ENCODE measurements around the gene UGGT2.
A peak's percentile ranks its signal among the peaks of the same experiment; 100 is the strongest.
"Not testable (repeated sequence)": the region's sequence is repeated elsewhere in the genome, so short reads cannot be mapped to it uniquely, and the experiment has no call there.

The UGGT2 gene

DNA sequence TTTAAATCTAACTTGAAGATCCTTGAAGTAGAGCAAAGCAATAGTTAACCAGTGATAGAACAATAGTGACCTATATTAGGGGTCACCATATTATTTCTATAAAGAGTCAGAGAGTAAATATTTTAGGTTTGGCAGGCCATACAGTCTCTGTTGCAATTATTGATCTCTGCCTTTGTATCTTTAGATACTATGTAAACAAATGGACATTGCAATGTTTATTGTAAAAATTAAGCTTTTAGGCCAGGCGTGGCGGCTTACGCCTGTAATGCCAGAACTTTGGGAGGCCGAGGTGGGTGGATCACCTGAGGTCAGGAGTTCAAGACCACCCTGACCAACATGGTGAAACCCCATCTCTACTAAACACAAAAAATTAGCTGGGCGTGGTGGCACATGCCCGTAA lies 80.5 kb downstream of the UGGT2 start:
- DNase-seq (ENCODE audit: low spot score), result not testable (repeated sequence)

DNA sequence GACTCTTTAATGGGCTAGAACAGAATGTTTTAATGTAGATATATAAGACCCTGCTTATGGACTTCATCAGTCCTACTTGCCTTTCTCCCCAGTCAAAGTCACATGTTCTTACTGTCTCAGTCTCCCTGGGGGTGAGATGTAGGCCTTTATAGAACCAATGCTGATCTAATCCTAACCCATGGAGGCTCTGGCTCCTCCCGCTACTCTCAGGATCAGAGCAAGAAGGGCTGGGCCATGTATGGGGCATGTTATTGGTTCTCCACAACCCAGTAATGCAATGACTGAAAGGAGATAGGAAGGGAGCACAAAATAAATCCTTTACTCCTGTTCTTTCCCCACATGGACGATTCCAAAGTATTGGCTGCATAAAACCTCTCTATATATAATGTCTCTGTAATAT lies 82.3 kb downstream of the UGGT2 start:
- no peak for DNase-seq (ENCODE audit: low spot score)

DNA sequence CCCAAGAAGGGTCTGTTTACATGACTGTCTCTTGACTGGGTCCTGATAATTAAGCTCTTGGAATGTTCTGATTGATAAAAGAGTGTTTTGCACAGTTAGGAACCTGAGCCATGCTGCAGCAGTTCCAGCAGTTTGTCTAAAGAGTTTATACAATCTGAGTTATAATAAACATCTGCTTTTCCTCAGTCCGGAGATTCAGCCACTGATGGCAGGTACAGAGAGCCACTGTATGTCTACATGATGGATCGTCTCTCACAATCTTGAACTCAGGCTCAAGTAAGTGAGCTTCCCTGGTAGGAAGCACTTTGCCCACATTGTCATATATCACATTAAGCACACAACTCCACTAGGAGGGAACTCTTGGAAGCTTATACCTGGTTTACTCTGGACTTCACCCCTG lies 84.3 kb downstream of the UGGT2 start:
- no peak for DNase-seq (ENCODE audit: low spot score)

DNA sequence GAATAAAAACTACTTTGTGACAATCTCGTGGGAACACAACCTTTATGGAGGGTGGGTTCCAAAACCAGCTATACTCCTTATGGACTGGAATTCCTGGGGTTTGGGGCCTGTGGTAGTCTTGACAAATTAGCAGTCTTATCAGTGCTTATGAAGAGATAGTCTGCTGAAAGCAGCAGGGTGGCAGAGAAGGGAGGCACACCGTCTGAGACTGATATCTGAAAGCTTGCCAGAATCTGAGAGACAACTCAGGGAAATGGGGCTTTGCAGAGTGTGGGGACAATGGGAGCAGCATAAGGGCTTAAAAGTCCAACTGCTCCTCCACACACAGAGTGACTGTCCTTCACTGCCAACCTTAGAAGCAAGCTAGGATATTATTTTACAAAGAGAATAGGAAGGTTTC lies 95.9 kb downstream of the UGGT2 start:
- no peak for DNase-seq (ENCODE audit: low spot score)

DNA sequence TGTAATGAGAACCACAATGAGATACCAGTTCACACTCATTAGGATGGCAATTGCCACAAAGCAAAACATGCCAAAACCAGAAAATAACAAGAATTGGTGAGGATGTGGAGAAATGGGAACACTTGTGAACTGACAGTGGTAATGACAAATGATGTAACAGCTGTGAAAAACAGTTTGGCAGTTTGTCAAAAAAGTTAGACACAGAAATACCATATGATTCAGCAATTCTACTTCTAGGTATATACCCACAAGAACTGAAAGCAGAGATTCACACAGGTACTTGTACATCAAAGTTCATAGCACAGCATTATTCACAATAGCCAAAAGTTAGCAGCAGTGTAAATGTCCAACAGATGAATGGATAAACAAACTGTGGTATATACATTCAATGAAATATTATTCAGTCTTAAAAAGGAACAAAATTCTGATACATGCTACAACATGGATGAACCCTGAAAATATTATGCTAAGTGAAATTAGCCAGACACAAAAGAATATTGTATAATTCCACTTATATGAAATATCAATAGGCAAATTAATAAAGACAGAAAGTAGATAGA lies 96.5 kb downstream of the UGGT2 start:
- no peak for DNase-seq (ENCODE audit: low spot score)

DNA sequence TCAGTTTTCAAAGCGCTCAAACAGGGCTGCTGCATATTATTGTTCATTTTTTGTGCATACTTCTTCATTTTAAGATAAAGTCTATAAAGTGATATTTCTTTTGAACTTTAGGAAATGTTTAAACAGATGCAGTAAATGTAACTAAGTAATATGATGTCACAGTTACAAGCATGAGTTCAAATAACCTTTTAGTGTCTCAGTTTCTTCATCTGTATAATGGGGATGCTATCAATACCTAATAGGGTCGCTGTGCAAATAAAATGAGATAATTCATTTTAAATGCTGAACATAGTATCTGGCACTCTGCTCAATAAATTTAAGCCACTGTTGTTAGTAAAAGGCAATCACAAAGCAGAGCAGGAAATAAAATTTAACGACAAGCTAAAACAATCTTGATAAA lies 97.5 kb downstream of the UGGT2 start:
- DNase-seq (ENCODE audit: low spot score), result no peak

DNA sequence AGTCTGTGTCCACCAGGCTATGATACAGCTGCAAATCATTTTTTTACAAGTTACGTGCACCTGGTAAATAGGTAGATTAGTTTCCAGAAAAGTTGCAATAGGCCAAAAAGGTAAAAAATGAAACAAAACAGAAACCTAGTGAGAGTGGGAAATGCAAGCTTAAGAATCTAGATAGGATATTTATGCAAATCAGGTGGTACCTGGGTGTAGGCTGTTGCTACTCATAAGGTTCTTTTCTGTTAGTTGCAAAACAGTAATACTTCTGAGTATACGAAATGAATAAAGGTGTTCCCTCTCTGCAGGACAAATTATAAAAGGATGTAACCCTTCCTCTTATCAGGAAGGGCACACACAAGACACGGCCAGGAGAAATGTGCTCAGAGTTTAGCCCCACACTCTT lies 97.9 kb downstream of the UGGT2 start:
- no peak for DNase-seq (ENCODE audit: low spot score)

DNA sequence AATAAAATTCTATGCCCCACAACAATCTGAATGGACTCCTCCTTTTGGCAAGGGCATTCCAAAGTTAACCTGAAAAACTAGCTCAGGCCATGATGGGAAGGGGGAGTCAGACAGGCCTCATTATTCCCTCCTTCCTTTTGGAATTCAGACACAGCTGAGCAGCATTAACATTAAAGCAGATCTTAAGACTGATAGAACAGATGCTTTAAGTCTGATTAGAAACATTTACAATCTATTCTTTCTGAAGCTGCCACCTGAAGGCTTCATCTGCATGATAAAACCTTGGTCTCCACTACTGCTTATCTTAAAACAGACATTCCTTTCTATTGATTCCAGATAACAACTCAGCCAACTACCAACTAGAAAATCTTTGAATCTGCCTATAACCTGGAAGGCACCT lies 98.9 kb downstream of the UGGT2 start:
- no peak for DNase-seq (ENCODE audit: low spot score)

DNA sequence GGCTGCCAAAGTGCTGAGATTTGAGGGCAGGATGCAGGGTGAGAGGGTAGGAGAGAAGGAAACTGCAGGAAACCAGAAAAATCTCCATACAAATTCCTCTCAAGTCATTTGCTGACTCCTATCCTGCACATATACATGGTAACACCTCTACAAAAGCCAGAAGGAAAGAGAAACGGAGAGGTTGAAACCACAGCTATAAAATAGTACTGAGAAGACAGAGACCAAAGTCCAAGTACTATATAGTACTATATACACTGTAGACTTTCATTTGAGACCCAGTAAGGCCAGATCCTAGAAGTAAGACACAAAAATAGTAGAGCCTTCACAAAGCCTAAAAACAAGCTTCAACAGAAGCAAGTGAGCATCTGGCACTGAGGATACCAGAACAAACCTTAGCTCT lies 103.1 kb downstream of the UGGT2 start:
- DNase-seq (ENCODE audit: low spot score), result no peak

DNA sequence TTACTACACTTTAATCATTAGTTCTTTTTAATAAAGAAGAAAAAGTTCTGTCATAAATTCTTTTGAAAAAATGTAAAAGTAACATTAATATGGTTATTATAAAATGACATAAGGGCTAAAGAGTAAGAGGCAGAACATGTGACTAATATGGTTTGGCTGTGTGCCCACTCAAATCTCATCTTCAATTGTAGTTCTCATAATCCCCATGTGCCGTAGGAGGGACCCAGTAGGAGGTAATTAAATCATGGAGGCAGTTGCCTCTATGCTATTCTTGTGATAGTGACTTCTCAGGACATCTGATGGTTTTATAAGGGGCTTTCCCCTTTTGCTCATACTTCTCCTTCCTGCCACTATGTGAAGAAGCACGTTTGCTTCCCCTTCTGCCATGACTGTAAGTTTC lies 104.5 kb downstream of the UGGT2 start:
- DNase-seq (ENCODE audit: low spot score), result no peak

DNA sequence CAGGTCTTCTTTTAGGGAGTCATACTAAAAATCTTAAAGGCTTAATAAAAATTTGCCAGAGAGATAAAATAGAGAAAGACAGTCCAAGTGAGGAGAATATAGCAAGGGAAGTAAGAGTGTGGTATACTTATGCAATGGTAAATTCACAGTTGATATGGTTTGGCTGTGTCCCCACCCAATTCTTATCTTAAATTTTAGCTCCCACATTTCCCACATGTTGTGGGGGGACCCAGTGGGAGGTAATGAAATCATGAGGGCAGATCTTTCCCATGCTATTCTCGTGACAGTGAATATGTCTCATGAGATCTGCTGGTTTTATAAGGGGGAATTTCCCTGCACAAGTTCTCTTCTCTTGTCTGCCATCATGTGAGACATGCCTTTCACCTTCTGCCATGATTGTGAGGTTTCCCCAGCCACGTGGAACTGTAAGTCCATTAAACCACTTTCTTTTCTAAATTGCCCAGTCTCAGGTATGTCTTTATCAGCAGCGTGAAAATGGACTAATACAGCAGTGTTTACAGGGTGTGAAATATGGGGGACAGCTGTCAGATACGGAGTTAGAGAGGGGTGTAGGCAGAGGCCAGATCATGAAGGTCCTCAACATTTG lies 115.4 kb downstream of the UGGT2 start:
- no peak for DNase-seq (ENCODE audit: low spot score)

DNA sequence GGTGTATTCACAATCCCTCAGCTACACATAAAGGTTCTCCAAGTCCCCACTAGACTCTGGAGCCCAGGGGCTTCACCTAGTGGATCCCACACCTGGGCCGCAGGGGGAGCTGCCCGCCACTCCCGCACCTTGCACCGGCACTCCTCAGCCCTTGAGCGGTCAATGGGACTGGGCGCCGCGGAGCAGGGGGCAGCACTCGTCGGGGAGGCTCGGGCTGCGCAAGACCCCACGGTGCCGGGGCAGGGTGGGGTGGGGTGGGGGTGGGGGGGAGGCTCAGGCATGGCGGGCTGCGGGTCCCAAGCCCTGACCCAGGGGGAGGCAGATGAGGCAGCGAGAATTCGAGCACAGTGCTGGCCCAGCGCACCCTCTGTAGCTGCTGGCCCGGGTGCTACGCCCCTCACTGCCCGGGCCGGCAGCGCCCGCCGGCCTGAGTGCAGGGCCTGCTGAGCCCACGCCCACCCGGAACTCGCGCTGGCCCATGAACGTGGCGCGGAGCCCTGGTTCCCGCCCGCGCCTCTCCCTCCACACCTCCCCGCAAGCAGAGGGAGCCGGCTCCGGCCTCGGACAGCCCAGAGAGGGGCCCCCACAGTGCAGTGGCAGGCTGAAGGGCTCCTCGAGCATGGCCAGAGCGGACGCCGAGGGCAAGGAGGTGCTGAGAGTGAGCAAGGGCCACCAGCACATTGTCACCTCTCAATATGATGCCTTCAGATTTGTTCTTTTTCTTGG lies 121.7 kb downstream of the UGGT2 start:
- no peak for DNase-seq (ENCODE audit: low spot score)

DNA sequence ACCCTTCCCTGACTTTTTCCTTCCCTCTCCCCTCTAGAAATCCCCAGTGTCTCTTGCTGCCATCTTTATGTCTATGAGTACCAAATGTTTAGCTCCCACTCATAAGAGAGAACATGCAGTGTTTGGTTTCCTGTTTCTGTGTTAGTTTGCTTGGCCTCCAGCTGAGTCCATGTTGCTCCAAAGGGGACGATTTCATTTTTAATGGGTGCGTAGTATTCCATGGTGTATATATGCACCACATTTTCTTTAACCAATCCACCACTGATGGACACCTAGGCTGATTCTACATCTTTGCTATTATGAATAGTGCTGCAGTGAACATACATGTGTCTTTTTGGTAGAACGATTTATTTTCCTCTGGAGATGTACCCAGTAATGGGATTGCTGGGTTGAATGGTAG lies 123.8 kb downstream of the UGGT2 start:
- no peak for DNase-seq (ENCODE audit: low spot score)

DNA sequence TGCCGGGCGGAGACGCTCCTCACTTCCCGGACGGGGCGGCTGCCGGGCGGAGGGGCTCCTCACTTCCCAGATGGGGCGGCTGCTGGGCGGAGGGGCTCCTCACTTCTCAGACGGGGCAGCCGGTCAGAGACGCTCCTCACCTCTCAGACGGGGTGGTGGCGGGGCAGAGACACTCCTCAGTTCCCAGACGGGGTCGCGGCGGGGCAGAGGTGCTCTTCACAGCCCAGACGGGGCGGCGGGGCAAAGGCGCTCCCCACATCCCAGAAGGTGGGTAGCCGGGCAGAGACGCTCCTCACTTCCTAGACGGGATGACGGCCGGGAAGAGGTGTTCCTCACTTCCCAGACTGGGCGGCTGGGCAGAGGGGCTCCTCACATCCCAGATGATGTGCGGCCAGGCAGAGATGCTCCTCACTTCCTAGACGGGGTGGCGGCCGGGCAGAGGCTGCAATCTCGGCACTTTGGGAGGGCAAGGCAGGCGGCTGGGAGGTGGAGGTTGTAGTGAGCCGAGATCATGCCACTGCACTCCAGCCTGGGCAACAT lies 124.8 kb downstream of the UGGT2 start:
- not testable (repeated sequence) for DNase-seq (ENCODE audit: low spot score)

DNA sequence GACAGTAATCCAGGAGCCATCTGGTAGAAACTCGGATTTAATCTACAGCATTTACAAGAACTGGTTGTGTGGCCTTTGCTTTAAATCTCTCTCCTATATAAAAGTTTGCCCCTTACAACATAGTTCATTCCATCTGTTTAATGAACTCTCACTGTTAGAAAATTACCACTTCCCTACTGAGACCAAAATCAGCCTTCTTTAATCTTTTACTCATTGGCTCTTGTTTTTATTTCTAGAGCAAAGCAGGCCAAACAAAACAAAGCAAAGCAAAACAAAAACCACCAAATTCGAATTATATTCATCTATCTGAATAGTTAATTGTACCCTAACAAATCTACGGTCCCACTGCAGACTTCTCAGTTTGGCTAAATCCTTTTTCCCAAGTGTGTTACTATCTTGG lies 127.0 kb downstream of the UGGT2 start:
- DNase-seq (ENCODE audit: low spot score), result no peak

DNA sequence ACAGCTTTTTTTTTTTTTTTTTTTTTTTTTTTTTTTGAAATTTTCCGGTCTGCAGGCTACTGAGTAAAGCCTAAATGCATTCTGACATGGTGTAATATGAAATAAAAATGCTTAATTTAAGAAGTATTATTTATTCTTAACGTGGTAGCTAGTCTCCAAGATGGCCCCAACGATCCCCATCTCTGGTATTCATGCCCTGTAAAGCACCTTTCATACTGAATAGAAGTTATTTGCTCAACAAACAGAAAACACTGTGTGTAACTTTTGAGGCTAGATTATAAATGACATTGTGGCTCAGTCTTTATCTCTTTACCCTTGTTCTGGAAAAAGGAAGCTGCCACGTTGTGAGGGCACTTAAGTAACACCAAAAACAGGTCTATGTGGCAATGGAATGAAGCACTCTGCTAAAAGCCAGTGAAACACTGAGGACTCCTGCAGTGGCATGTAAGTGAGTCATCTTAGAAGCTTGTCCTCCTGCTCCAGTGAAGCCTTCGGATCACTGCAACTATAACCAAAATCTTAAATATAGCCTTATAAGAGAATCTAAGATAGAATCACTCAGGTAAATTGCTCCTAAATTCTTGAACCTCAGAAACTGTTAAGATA lies 128.7 kb downstream of the UGGT2 start:
- peak; percentile 18 for DNase-seq (ENCODE audit: low spot score)

DNA sequence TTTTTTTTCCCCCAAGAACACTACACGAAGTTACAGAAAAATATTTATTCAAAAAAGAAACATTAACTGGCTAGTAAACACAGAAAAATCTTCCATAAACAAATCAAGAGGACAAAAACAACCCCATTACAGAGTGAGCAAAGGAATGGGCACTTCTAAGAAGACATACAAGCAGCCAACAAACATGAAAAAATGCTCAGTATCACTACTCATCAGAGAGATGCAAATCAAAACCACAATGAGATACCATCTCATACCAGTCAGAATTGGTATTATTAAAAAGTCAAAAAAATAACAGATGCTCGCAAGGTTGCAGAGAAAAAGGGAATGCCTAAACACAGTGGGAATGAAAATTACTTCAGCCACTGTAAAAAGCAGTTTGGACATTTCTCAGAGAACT lies 131.7 kb downstream of the UGGT2 start:
- DNase-seq (ENCODE audit: low spot score), result no peak

DNA sequence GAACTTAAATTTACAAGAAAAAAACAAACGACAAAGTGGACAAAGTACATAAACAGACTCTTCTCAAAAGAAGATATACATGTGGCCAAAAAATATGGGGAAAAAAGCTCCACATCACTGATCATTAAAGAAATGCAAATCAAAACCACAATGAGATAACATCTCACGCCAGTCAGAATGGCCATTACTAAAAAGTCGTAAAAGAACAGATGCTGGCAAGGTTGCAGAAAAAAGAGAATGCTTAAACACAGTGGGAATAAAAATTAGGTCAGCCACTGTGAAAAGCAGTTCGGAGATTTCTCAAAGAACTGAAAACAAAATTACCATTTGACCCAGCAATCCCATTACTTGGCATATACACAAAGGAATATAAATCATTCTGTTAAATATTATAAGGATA lies 132.7 kb downstream of the UGGT2 start:
- DNase-seq (ENCODE audit: low spot score), result no peak

DNA sequence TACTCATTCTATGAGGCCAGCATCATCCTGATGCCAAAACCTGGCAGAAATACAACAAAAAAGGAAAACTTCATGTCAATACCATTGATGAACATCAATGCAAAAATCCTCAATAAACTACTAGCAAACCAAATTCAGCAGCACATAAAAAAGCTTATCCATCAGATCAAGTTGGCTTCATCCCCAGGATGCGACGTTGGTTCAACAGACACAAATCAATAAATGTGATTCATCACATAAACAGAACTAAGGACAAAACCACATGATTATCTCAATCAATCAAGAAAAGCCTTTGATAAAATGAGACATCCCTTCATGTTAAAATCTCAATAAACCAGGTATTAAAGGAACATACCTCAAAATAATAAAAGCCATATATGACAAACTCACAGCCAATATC lies 134.3 kb downstream of the UGGT2 start:
- no peak for DNase-seq (ENCODE audit: low spot score)

DNA sequence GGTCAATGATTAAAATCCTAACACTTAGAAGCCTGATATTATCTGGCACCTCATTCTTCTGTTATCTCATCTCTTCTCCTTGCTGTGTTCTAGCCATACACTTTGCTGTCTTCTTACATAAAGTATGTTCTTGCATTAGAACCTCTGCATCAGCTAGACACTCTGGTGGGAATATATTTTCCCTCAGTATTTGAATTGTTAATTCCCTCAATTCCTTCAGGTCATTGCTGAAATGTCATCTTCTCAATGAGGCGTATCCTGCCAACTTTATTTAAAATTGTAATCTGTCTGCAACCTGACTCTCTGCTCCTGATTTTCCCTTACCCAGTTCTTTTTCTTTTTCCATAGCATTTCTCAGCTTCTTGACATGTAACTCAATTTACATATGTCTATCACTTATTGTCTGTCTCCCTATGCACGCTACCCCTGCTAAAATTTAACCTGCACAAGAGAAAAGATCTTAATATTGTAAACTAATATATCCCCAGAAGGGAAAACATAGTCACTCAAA lies 138.2 kb downstream of the UGGT2 start:
- no peak for DNase-seq (ENCODE audit: low spot score)

DNA sequence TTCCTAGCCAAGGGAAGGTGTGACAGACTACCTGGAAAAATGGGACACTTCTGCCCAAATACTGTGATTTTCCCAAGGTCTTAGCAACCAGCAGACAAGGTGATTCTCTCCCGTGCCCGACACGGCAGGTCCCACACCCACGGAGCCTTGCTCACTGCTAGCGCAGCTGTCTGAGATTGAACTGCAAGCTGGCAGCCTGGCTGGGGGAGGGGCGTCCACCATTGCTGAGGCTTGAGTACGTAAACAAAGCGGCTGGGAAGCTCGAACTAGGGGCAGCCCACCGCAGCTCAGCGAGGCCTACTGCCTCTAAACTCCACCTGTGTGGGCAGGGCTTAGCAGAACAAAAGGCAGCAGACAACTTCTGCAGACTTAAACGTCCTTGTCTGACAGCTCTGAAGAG lies 146.2 kb downstream of the UGGT2 start:
- DNase-seq (ENCODE audit: low spot score), result no peak

DNA sequence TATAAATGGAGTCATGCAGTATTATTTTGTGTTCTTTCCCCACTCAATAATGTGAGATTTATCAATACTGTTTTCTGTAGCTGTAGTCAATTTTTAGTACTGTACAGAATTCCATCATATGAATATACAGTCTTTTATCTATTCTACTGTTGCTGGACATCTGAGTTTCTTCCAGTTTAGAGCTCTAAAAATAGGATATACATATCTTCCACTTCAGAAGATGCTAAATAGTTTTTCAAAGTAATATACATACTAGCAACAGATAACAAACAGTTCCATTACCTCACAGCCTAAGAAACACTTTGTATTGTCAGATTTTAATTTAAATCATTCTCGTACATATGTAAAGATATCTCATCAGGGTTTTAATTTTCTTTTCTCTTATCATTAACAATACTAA lies 149.6 kb downstream of the UGGT2 start:
- DNase-seq (ENCODE audit: low spot score), result no peak

DNA sequence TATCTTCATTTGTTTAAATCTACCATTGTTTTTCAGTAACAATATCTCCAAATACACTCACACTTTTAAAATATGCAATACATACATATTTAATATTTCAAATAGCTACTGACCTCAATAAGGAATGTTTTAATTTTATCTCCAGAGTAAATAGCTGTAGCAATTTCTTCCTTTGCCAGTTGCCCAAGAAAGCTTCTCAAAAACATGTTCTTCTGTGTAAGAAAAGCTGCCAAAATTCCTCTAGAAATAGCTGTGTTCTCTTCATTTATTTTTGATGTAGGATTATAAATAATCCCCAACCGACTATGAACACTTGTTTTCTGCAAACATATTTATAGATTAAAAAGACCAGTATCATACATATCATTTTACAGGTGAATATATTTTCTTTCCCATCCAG lies 150.5 kb downstream of the UGGT2 start:
- DNase-seq (ENCODE audit: low spot score), result no peak

Measured in D341Med (cell line).